Testis (tissue), 2 donors: ENCODE measurements around the gene STAT3.

Experiments used
- POLR2A ChIP-seq: fragments of 450-650 bp; IDR thresholded peaks from one replicate; pipeline ENCODE4 v1.6.1; 2017; ENCODE audit warnings: antibody characterized with exemption, mild to moderate bottlenecking, moderate library complexity
- TF ChIP-seq, protein P1 (sequence below), 3 experiments: fragments of 450-650 bp in 2 of 3; fragments of 200-600 bp in 1 of 3; sonication (generic) in 1 of 3; IDR thresholded peaks; one replicate each; pipeline ENCODE4 v1.5.1; 2016 to 2019; ENCODE audit warnings: antibody characterized with exemption in 3 of 3, mild to moderate bottlenecking in 2 of 3, moderate library complexity in 1 of 3

DNA sequence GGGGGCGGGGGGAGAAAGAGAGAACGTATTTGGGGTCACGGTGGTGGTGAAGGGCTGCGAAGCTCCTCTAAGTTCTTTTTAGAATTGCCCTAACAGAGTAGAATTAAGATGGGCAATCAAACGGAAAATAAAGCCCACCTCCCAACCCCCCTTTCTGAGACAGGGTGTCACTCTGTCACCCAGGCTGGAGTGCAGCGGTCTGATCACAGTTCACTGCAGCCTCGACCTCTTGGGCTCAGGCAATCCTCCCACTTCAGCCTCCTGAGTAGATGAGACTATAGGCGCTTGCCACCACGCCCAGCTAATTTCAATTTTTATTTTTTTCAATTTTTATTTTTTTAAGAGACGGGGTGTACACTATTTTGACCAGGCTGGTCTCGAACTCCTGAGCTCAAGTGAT, 35.5 kb upstream of the STAT3 start:
- no peak for TF ChIP-seq POLR2A
- TF ChIP-seq, protein P1, sequence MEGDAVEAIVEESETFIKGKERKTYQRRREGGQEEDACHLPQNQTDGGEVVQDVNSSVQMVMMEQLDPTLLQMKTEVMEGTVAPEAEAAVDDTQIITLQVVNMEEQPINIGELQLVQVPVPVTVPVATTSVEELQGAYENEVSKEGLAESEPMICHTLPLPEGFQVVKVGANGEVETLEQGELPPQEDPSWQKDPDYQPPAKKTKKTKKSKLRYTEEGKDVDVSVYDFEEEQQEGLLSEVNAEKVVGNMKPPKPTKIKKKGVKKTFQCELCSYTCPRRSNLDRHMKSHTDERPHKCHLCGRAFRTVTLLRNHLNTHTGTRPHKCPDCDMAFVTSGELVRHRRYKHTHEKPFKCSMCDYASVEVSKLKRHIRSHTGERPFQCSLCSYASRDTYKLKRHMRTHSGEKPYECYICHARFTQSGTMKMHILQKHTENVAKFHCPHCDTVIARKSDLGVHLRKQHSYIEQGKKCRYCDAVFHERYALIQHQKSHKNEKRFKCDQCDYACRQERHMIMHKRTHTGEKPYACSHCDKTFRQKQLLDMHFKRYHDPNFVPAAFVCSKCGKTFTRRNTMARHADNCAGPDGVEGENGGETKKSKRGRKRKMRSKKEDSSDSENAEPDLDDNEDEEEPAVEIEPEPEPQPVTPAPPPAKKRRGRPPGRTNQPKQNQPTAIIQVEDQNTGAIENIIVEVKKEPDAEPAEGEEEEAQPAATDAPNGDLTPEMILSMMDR (IDR thresholded peaks at IDR 0.05) = no peak
